Nephron progenitor cell (in vitro differentiated cells): ENCODE data around the gene SMIM13.

ENCODE experiments used
- DNase-seq: peaks from one replicate; pipeline ENCODE4 v3.0.0; 2021
- H3K27ac Mint-ChIP-seq: 2 replicates; pipeline ENCODE4 v1.8.0; 2021; ENCODE audit warnings: mild to moderate bottlenecking, moderate library complexity, mixed read lengths
- H3K27me3 Mint-ChIP-seq: 2 replicates; pipeline ENCODE4 v1.8.0; 2021; ENCODE audit warnings: mild to moderate bottlenecking, low read depth, mixed read lengths; ENCODE audit not compliant: poor library complexity
- H3K36me3 Mint-ChIP-seq: 2 replicates; pipeline ENCODE4 v1.8.0; 2021; ENCODE audit warnings: low read depth, mixed read lengths
- H3K4me1 Mint-ChIP-seq: 2 replicates; pipeline ENCODE4 v1.8.0; 2021; ENCODE audit warnings: mixed read lengths
- H3K4me3 Mint-ChIP-seq: 2 replicates; pipeline ENCODE4 v1.8.0; 2021; ENCODE audit warnings: mild to moderate bottlenecking, moderate library complexity, mixed read lengths
- H3K9me3 Mint-ChIP-seq: 2 replicates; pipeline ENCODE4 v1.8.0; 2021; ENCODE audit warnings: mild to moderate bottlenecking, moderate library complexity, mixed read lengths
- CTCF ChIP-seq: fragments of 200-600 bp; sonication (generic); IDR thresholded peaks from 2 replicates; pipeline ENCODE4 v1.5.0; 2021; ENCODE audit warnings: antibody characterized with exemption

Gene SMIM13

GRCh38 chr6:11072101-11072500 is 21.5 kb upstream of the SMIM13 start:
- no peak for DNase-seq
- no peak for TF ChIP-seq CTCF
- H3K36me3 Mint-ChIP-seq, result no peaks in the 10 kb centered on the region
- no peak overlapping the region for H3K27ac Mint-ChIP-seq
- H3K4me3 Mint-ChIP-seq, result no peak overlapping the region
- H3K9me3 Mint-ChIP-seq, result no peaks in the 10 kb centered on the region
- peaks cover 2% of the 10 kb centered on the region for H3K27me3 Mint-ChIP-seq
- H3K4me1 Mint-ChIP-seq, result no peaks in the 10 kb centered on the region

- no peak for TF ChIP-seq CTCF
- no peaks in the 10 kb centered on the region for H3K36me3 Mint-ChIP-seq
- H3K4me3 Mint-ChIP-seq, result no peak overlapping the region
- no peak for DNase-seq
- no peak overlapping the region for H3K27ac Mint-ChIP-seq
- no peaks in the 10 kb centered on the region for H3K27me3 Mint-ChIP-seq
- no peaks in the 10 kb centered on the region for H3K9me3 Mint-ChIP-seq
- no peaks in the 10 kb centered on the region for H3K4me1 Mint-ChIP-seq
These were observed 17.1 kb upstream of the SMIM13 start for GRCh38 chr6:11076540-11076939.

- TF ChIP-seq CTCF, result no peak
- H3K36me3 Mint-ChIP-seq, result no peaks in the 10 kb centered on the region
- DNase-seq, result no peak
- H3K4me3 Mint-ChIP-seq, result no peak overlapping the region
- H3K27ac Mint-ChIP-seq, result no peak overlapping the region
- no peaks in the 10 kb centered on the region for H3K27me3 Mint-ChIP-seq
- no peaks in the 10 kb centered on the region for H3K9me3 Mint-ChIP-seq
- no peaks in the 10 kb centered on the region for H3K4me1 Mint-ChIP-seq
These were observed 15.4 kb upstream of the SMIM13 start for GRCh38 chr6:11078266-11078665.

GRCh38 chr6:11080296-11080695 is 13.3 kb upstream of the SMIM13 start:
- Mint-ChIP-seq H3K9me3 (no peaks in the 10 kb centered on the region), H3K4me3 (no peak overlapping the region), H3K36me3 (no peaks in the 10 kb centered on the region), H3K27ac (no peak overlapping the region), H3K27me3 (no peaks in the 10 kb centered on the region), H3K4me1 (no peaks in the 10 kb centered on the region)
- DNase-seq, result no peak
- no peak for TF ChIP-seq CTCF

GRCh38 chr6:11083491-11083890 is 10.1 kb upstream of the SMIM13 start:
- H3K9me3 Mint-ChIP-seq, result no peaks in the 10 kb centered on the region
- H3K4me3 Mint-ChIP-seq, result no peak overlapping the region
- no peak for DNase-seq
- no peak overlapping the region for H3K27ac Mint-ChIP-seq
- no peak for TF ChIP-seq CTCF
- no peaks in the 10 kb centered on the region for H3K27me3 Mint-ChIP-seq
- no peaks in the 10 kb centered on the region for H3K36me3 Mint-ChIP-seq
- no peaks in the 10 kb centered on the region for H3K4me1 Mint-ChIP-seq

GRCh38 chr6:11083956-11084355 is 9.7 kb upstream of the SMIM13 start:
- Mint-ChIP-seq H3K4me1 (no peaks in the 10 kb centered on the region), H3K27ac (no peak overlapping the region), H3K4me3 (no peak overlapping the region), H3K9me3 (no peaks in the 10 kb centered on the region), H3K36me3 (no peaks in the 10 kb centered on the region), H3K27me3 (no peaks in the 10 kb centered on the region)
- DNase-seq, result no peak
- no peak for TF ChIP-seq CTCF
